ENCODE measurements around the gene KAZALD1. TPM values are rescaled to one million over a fixed set of nuclear protein-coding genes. Genes with fewer than 3 reads are reported as not detected.
A peak's percentile ranks its signal among the peaks of the same experiment; 100 is the strongest.

The KAZALD1 gene
- total RNA-seq, 3 donors from 2014 or later, result 2.8 to 4.9 (median 4.5) TPM

- H3K27ac ChIP-seq, result no peak overlapping the region
- H3K4me3 ChIP-seq, result no peak overlapping the region
- no peaks in the 10 kb centered on the region for H3K36me3 ChIP-seq
- TF ChIP-seq POLR2AphosphoS5 (IDR thresholded peaks at IDR 0.05) (no peak), POLR2A (IDR thresholded peaks at IDR 0.05) (no peak)
- TF ChIP-seq, protein P1, sequence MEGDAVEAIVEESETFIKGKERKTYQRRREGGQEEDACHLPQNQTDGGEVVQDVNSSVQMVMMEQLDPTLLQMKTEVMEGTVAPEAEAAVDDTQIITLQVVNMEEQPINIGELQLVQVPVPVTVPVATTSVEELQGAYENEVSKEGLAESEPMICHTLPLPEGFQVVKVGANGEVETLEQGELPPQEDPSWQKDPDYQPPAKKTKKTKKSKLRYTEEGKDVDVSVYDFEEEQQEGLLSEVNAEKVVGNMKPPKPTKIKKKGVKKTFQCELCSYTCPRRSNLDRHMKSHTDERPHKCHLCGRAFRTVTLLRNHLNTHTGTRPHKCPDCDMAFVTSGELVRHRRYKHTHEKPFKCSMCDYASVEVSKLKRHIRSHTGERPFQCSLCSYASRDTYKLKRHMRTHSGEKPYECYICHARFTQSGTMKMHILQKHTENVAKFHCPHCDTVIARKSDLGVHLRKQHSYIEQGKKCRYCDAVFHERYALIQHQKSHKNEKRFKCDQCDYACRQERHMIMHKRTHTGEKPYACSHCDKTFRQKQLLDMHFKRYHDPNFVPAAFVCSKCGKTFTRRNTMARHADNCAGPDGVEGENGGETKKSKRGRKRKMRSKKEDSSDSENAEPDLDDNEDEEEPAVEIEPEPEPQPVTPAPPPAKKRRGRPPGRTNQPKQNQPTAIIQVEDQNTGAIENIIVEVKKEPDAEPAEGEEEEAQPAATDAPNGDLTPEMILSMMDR (IDR thresholded peaks at IDR 0.05), result no peak
- intact Hi-C loops (cut with DNase I; ENCODE audit: low total_unique reads), result no loop called here
- H3K4me1 ChIP-seq, result no peaks in the 10 kb centered on the region
- no peak for DNase-seq (ENCODE audit: low spot score in 2 of 2)
- H3K9me3 ChIP-seq, result no peaks in the 10 kb centered on the region
- H3K27me3 ChIP-seq, result peaks cover 0 to 50% of the 10 kb centered on the region in 2 donors
These were observed 31.1 kb downstream of the KAZALD1 start for GRCh38 chr10:101092881-101093354.

GRCh38 chr10:101094121-101094879, 32.5 kb downstream of the KAZALD1 start:
- intact Hi-C loops (cut with DNase I; ENCODE audit: low total_unique reads), result no loop called here
- DNase-seq (ENCODE audit: low spot score in 2 of 2), result no peak
- Histone ChIP-seq H3K27me3 (peaks cover 0 to 45% of the 10 kb centered on the region in 2 donors), H3K4me1 (no peaks in the 10 kb centered on the region), H3K27ac (no peak overlapping the region), H3K4me3 (no peak overlapping the region), H3K9me3 (no peaks in the 10 kb centered on the region), H3K36me3 (no peaks in the 10 kb centered on the region)
- TF ChIP-seq POLR2AphosphoS5 (IDR thresholded peaks at IDR 0.05), result no peak
- no peak for TF ChIP-seq POLR2A (IDR thresholded peaks at IDR 0.05)
- TF ChIP-seq, protein P1 (IDR thresholded peaks at IDR 0.05), result no peak

DNA sequence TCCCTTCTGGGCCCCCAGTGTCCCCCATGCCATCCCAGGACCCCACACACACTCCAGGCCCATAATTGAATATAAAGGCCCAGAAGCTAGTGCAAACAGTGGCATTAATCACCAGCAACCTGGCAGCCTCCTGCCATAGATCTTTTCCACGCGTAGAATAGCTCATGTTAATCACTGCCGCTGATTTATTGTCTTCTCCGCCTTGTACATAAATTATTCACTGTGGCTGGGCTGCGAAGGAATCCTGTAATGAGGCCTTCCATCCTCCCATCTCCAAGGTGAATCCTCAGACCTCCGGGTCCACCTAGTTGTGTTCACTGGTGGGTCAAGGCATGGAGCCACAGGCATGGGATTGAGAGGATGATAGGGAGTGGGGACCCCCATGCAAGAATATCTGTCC, 33.2 kb downstream of the KAZALD1 start:
- Histone ChIP-seq H3K27me3 (peaks cover 0 to 45% of the 10 kb centered on the region in 2 donors), H3K36me3 (no peaks in the 10 kb centered on the region), H3K27ac (no peak overlapping the region), H3K4me3 (no peak overlapping the region), H3K4me1 (no peaks in the 10 kb centered on the region), H3K9me3 (no peaks in the 10 kb centered on the region)
- intact Hi-C loops (cut with DNase I; ENCODE audit: low total_unique reads), result no loop called here
- no peak for DNase-seq (ENCODE audit: low spot score in 2 of 2)
- TF ChIP-seq POLR2A (IDR thresholded peaks at IDR 0.05) (no peak), POLR2AphosphoS5 (IDR thresholded peaks at IDR 0.05) (no peak)
- TF ChIP-seq, protein P1 (IDR thresholded peaks at IDR 0.05), result no peak

DNA sequence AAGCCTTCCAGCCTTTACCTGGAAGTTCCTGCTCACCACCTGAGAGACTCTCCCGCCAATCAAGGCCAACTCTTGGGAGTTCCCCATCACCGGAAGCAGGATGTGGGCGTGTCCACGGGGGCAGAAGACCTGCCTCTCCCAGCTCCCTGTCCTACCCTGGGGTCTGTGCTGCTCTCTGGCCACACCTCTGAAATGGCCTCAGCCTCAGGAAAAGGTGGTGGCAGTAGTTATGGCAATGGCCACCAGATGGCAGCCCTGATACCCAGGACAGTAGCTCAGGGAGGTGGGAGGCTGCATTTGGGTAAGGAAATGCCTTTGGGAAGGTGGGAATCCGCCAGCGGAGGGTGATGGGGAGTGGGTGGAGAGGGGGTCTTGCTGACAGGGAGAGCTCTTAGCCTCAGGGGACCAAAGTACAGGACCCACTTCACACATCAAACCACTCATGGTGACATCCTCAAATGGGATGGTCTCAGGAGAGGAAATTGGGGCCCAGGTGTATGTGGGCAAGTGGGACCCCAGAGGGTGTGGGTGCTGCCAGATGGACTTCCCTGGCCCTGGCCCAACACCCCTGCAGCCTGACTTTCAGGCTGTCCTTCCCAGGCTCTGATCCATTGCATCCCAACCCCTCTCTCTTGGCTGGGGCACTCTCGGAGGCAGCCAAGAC, 33.9 kb downstream of the KAZALD1 start:
- Histone ChIP-seq H3K9me3 (no peaks in the 10 kb centered on the region), H3K36me3 (no peaks in the 10 kb centered on the region), H3K4me3 (no peak overlapping the region), H3K4me1 (no peaks in the 10 kb centered on the region), H3K27me3 (peaks cover 0 to 44% of the 10 kb centered on the region in 2 donors), H3K27ac (no peak overlapping the region)
- DNase-seq (ENCODE audit: low spot score in 2 of 2), result peak; percentile 40 to 73
- intact Hi-C loops (cut with DNase I; ENCODE audit: low total_unique reads), result no loop called here
- TF ChIP-seq, protein P1 (IDR thresholded peaks at IDR 0.05), result peak in 2 of 3 donors; percentile 61 to 78
- TF ChIP-seq POLR2A (IDR thresholded peaks at IDR 0.05), result no peak
- TF ChIP-seq POLR2AphosphoS5 (IDR thresholded peaks at IDR 0.05), result no peak

DNA sequence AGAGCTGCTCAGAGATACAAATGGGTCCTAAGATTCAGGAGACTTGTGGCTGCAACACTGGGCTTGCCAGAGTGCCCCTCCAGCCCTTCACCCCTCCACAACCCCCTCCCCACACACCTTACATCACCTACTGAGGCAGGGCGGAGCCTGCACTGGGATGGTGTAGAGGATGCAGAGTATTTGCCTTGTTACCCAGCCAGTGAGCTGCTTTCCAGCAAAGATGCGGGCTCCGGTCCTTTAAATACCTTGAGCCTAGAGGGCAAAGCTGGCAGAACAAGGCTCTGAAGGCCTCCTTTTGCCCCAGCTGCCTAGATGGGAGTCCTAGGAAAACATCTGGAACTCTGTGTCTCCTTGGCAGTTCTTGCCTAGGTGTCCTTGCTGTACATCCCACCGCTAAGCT, 34.6 kb downstream of the KAZALD1 start:
- intact Hi-C loops (cut with DNase I; ENCODE audit: low total_unique reads), result no loop called here
- DNase-seq (ENCODE audit: low spot score in 2 of 2), result no peak
- Histone ChIP-seq H3K9me3 (no peaks in the 10 kb centered on the region), H3K4me1 (no peaks in the 10 kb centered on the region), H3K36me3 (no peaks in the 10 kb centered on the region), H3K4me3 (no peak overlapping the region), H3K27me3 (peaks cover 0 to 37% of the 10 kb centered on the region in 2 donors), H3K27ac (no peak overlapping the region)
- TF ChIP-seq, protein P1 (IDR thresholded peaks at IDR 0.05), result no peak
- TF ChIP-seq POLR2AphosphoS5 (IDR thresholded peaks at IDR 0.05), result no peak
- no peak for TF ChIP-seq POLR2A (IDR thresholded peaks at IDR 0.05)
